Loucy (cell line): ENCODE data around the gene LTB4R2.
A peak's percentile ranks its signal among the peaks of the same experiment; 100 is the strongest.

Experiments
- H2AFZ ChIP-seq: fragments of 200-600 bp; sonication (generic); 2 replicates; pipeline ENCODE4 v1.6.0; 2016; ENCODE audit warnings: antibody characterized with exemption, mild to moderate bottlenecking, low read length, moderate library complexity
- H3F3A ChIP-seq: fragments of 200-600 bp; 2 replicates; pipeline ENCODE4 v1.6.0; 2016; ENCODE audit warnings: antibody characterized with exemption, low read depth, mild to moderate bottlenecking
- H3K27me3 ChIP-seq: fragments of 200-600 bp; sonication (generic); 2 replicates; pipeline ENCODE4 v1.6.1; 2014; ENCODE audit warnings: low read length, mild to moderate bottlenecking; ENCODE audit not compliant: insufficient read depth, poor library complexity, severe bottlenecking
- H3K36me3 ChIP-seq: fragments of 200-600 bp; sonication (generic); 2 replicates; pipeline ENCODE4 v1.6.1; 2016; ENCODE audit warnings: low read length; ENCODE audit not compliant: insufficient read depth
- H3K4me1 ChIP-seq: fragments of 200-600 bp; sonication (generic); 2 replicates; pipeline ENCODE4 v1.5.1; 2014; ENCODE audit warnings: low read length, mild to moderate bottlenecking; ENCODE audit not compliant: insufficient read depth, poor library complexity, severe bottlenecking
- H3K4me2 ChIP-seq: fragments of 200-600 bp; sonication (generic); 2 replicates; pipeline ENCODE4 v1.6.0; 2014; ENCODE audit warnings: antibody characterized with exemption, low read length, low read depth, mild to moderate bottlenecking; ENCODE audit not compliant: poor library complexity, severe bottlenecking
- H3K4me3 ChIP-seq: fragments of 200-600 bp; sonication (generic); 2 replicates; pipeline ENCODE4 v1.5.1; 2014; ENCODE audit warnings: low read length, mild to moderate bottlenecking, mixed read lengths; ENCODE audit not compliant: poor library complexity, severe bottlenecking
- H3K79me2 ChIP-seq: fragments of 200-600 bp; sonication (generic); 2 replicates; pipeline ENCODE4 v1.6.1; 2014; ENCODE audit warnings: low read length; ENCODE audit not compliant: insufficient read depth
- H3K9ac ChIP-seq: fragments of 200-600 bp; sonication (generic); 2 replicates; pipeline ENCODE4 v1.6.0; 2014; ENCODE audit warnings: mild to moderate bottlenecking, low read depth, low read length, moderate library complexity; ENCODE audit not compliant: poor library complexity, severe bottlenecking
- H3K9me2 ChIP-seq: fragments of 200-600 bp; sonication (generic); replicated peaks from 2 replicates; pipeline ENCODE4 v1.6.1; 2016; ENCODE audit warnings: low read depth, low read length, mixed read lengths
- H3K9me3 ChIP-seq: fragments of 200-600 bp; sonication (generic); 2 replicates; pipeline ENCODE4 v1.6.1; 2014; ENCODE audit warnings: mild to moderate bottlenecking, antibody characterized with exemption, low read length, low read depth; ENCODE audit not compliant: insufficient read depth
- H4K20me1 ChIP-seq: fragments of 200-600 bp; sonication (generic); 2 replicates; pipeline ENCODE4 v1.6.0; 2014; ENCODE audit warnings: antibody characterized with exemption, low read length, mild to moderate bottlenecking; ENCODE audit not compliant: insufficient read depth, poor library complexity, severe bottlenecking
- EZH2phosphoT487 ChIP-seq: fragments of 200-600 bp; IDR thresholded peaks from 2 replicates; pipeline ENCODE4 v1.6.1; 2018; ENCODE audit warnings: antibody characterized with exemption, mild to moderate bottlenecking, moderate library complexity, borderline replicate concordance
- TF ChIP-seq, protein P1 (sequence below): fragments of 200-600 bp; sonication (generic); conservative IDR thresholded peaks from 2 replicates; pipeline ENCODE4 v1.5.1; 2014; ENCODE audit warnings: mild to moderate bottlenecking, antibody characterized with exemption, low read length

Gene LTB4R2

DNA sequence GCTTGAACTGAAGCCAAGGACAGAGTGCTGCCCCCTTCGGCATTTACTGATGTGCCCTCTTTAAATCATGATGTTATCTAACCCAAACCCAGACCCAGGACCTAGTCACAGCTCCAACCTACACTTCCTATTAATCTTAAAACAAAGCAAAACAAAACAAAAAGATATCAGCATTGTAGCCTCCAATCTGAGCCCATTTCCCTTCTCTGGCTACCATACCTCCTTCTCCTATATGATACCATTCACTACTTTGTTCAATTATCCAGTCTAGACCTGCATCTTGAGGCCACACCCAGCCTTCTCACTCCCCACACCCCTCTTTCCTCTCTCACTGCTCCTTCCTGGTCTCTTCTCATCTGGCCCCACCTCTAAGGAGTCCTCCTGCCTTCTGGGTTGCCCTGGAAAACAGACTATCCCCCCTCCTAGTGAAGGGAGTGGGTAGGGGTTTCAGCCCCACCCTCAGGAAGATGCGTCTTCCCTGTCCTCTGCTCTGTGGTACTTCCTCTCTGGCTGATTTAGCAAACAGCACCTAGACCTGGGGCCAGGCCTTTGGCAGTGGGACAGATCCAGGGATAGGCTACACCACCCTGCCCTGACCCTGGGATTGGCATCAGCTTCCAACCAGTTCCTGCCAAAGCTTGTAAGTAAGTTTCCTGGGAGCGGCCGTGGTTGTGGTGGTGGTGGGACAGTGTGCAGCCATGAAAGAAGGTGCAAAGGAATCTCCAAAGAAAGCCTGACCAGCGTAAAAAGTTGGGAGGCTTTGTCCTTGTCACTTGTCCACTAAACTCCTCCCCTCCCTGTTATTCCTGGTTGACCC, 4.6 kb downstream of the LTB4R2 start:
- H3K36me3 ChIP-seq, result no peaks in the 10 kb centered on the region
- no peaks in the 10 kb centered on the region for H3K27me3 ChIP-seq
- peak overlapping the region; percentile 57 for H3K9ac ChIP-seq
- H3K9me3 ChIP-seq, result no peaks in the 10 kb centered on the region
- H4K20me1 ChIP-seq, result no peaks in the 10 kb centered on the region
- H3K4me1 ChIP-seq, result peaks cover 24% of the 10 kb centered on the region
- peak overlapping the region; percentile 65 for H3K4me2 ChIP-seq
- no peak overlapping the region for H2AFZ ChIP-seq
- no peaks in the 10 kb centered on the region for H3F3A ChIP-seq
- no peaks in the 10 kb centered on the region for H3K9me2 ChIP-seq
- TF ChIP-seq EZH2phosphoT487, result no peak
- TF ChIP-seq, protein P1, sequence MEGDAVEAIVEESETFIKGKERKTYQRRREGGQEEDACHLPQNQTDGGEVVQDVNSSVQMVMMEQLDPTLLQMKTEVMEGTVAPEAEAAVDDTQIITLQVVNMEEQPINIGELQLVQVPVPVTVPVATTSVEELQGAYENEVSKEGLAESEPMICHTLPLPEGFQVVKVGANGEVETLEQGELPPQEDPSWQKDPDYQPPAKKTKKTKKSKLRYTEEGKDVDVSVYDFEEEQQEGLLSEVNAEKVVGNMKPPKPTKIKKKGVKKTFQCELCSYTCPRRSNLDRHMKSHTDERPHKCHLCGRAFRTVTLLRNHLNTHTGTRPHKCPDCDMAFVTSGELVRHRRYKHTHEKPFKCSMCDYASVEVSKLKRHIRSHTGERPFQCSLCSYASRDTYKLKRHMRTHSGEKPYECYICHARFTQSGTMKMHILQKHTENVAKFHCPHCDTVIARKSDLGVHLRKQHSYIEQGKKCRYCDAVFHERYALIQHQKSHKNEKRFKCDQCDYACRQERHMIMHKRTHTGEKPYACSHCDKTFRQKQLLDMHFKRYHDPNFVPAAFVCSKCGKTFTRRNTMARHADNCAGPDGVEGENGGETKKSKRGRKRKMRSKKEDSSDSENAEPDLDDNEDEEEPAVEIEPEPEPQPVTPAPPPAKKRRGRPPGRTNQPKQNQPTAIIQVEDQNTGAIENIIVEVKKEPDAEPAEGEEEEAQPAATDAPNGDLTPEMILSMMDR, result no peak
- peak overlapping the region; percentile 23 for H3K4me3 ChIP-seq
- no peaks in the 10 kb centered on the region for H3K79me2 ChIP-seq

DNA sequence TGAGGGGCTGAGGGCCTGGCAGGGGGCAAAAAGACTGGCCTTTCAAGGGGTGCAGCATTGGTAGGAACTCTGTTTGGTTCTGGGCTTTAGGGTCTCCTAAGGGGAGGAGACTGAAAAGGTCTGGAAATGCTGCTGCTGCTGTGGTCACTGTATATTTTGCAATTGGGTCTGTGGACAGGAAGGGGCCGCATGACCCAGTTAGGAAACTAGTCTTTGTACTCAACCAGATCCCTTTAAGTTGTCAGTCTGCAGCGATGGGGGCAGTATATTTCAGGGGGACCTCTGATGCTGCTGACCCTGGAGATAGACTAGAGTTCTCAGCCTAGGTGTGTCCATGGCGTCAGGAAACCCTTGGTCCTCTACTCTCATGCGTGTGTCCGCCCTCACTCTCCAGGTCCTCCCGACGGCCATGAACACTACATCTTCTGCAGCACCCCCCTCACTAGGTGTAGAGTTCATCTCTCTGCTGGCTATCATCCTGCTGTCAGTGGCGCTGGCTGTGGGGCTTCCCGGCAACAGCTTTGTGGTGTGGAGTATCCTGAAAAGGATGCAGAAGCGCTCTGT, 5.4 kb downstream of the LTB4R2 start:
- Histone ChIP-seq H3K9me3 (no peaks in the 10 kb centered on the region), H3K79me2 (no peaks in the 10 kb centered on the region), H3K9me2 (no peaks in the 10 kb centered on the region), H3K36me3 (no peaks in the 10 kb centered on the region), H3K4me2 (peak overlapping the region; percentile 65), H3K9ac (peak overlapping the region; percentile 57), H2AFZ (no peak overlapping the region), H3F3A (no peaks in the 10 kb centered on the region), H3K4me3 (no peak overlapping the region), H3K4me1 (peaks cover 24% of the 10 kb centered on the region), H4K20me1 (no peaks in the 10 kb centered on the region), H3K27me3 (no peaks in the 10 kb centered on the region)
- TF ChIP-seq, protein P1, result no peak
- TF ChIP-seq EZH2phosphoT487, result no peak

DNA sequence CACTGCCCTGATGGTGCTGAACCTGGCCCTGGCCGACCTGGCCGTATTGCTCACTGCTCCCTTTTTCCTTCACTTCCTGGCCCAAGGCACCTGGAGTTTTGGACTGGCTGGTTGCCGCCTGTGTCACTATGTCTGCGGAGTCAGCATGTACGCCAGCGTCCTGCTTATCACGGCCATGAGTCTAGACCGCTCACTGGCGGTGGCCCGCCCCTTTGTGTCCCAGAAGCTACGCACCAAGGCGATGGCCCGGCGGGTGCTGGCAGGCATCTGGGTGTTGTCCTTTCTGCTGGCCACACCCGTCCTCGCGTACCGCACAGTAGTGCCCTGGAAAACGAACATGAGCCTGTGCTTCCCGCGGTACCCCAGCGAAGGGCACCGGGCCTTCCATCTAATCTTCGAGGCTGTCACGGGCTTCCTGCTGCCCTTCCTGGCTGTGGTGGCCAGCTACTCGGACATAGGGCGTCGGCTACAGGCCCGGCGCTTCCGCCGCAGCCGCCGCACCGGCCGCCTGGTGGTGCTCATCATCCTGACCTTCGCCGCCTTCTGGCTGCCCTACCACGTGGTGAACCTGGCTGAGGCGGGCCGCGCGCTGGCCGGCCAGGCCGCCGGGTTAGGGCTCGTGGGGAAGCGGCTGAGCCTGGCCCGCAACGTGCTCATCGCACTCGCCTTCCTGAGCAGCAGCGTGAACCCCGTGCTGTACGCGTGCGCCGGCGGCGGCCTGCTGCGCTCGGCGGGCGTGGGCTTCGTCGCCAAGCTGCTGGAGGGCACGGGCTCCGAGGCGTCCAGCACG, 6.1 kb downstream of the LTB4R2 start:
- H3K36me3 ChIP-seq, result no peaks in the 10 kb centered on the region
- H3K9ac ChIP-seq, result no peak overlapping the region
- no peaks in the 10 kb centered on the region for H3K9me3 ChIP-seq
- no peak overlapping the region for H3K4me2 ChIP-seq
- H3K4me1 ChIP-seq, result peaks cover 24% of the 10 kb centered on the region
- H3F3A ChIP-seq, result no peaks in the 10 kb centered on the region
- H3K4me3 ChIP-seq, result no peak overlapping the region
- H3K27me3 ChIP-seq, result no peaks in the 10 kb centered on the region
- no peaks in the 10 kb centered on the region for H3K79me2 ChIP-seq
- TF ChIP-seq EZH2phosphoT487, result no peak
- TF ChIP-seq, protein P1, result no peak
- no peaks in the 10 kb centered on the region for H3K9me2 ChIP-seq
- H2AFZ ChIP-seq, result no peak overlapping the region
- H4K20me1 ChIP-seq, result no peaks in the 10 kb centered on the region
